ENCODE data around the gene SEMA6A. TPM values are rescaled to one million over a fixed set of nuclear protein-coding genes. Genes with fewer than 3 reads are reported as not detected.

Gene SEMA6A
- polyA plus RNA-seq, 1 donor (not counting 4 experiments of a cell fraction or from before 2014, with no cell fraction given), result 0.68 TPM

DNA sequence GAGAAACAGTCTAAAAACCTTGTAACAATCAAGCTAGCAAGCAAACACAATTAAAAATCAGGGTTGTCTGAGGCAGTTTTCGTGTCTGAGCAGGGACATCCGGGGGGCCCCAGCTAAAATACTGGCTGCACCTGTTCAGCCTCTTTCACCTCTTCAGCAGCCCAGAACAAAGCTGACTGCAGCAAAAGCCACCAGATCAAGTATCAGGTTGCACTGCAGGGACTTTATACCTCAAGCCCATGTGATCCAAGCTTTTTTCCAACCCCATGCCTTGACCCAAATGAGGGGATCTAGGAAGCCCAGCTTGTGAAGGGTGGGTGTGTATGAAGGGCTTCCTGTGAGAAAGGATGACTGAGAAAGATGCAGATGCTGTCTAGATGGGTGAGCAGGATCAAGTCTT is 133.4 kb downstream of the SEMA6A start:
- no peaks in the 10 kb centered on the region for H3K79me2 ChIP-seq (ENCODE audit: control insufficient read depth, insufficient read depth, low read length)
- H3K4me1 ChIP-seq (ENCODE audit: control insufficient read depth, extremely low read depth, insufficient read depth, low read length), result no peaks in the 10 kb centered on the region
- no peak for DNase-seq (ENCODE audit: low read depth, low spot score)
- H3K4me2 ChIP-seq (ENCODE audit: control insufficient read depth, extremely low read depth, insufficient read depth, low read depth, low read length), result no peak overlapping the region
- TF ChIP-seq, protein P1, sequence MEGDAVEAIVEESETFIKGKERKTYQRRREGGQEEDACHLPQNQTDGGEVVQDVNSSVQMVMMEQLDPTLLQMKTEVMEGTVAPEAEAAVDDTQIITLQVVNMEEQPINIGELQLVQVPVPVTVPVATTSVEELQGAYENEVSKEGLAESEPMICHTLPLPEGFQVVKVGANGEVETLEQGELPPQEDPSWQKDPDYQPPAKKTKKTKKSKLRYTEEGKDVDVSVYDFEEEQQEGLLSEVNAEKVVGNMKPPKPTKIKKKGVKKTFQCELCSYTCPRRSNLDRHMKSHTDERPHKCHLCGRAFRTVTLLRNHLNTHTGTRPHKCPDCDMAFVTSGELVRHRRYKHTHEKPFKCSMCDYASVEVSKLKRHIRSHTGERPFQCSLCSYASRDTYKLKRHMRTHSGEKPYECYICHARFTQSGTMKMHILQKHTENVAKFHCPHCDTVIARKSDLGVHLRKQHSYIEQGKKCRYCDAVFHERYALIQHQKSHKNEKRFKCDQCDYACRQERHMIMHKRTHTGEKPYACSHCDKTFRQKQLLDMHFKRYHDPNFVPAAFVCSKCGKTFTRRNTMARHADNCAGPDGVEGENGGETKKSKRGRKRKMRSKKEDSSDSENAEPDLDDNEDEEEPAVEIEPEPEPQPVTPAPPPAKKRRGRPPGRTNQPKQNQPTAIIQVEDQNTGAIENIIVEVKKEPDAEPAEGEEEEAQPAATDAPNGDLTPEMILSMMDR (optimal IDR thresholded peaks at IDR 0.05 in 1 of 3, IDR thresholded peaks at IDR 0.05 in 1 of 3, conservative IDR thresholded peaks at IDR 0.05 in 1 of 3; ENCODE audit: extremely low read depth in 1 of 3, insufficient read depth in 2 of 3, low read length in 3 of 3), result no peak
- TF ChIP-seq EZH2 (IDR thresholded peaks at IDR 0.05; ENCODE audit: low read length), result no peak
- FAIRE-seq, result no peak
- H3K27me3 ChIP-seq (ENCODE audit: control insufficient read depth, extremely low read depth, insufficient read depth, low read length), result no peaks in the 10 kb centered on the region
- no peak overlapping the region for H2AFZ ChIP-seq (ENCODE audit: control insufficient read depth, low read length)
- H3K9ac ChIP-seq (ENCODE audit: control insufficient read depth, extremely low read depth, insufficient read depth, low read length), result no peak overlapping the region
- H3K36me3 ChIP-seq (ENCODE audit: control insufficient read depth in 2 of 2, extremely low read depth in 1 of 2, insufficient read depth in 2 of 2, low read length in 2 of 2), result no peaks in the 10 kb centered on the region
- H4K20me1 ChIP-seq (ENCODE audit: control insufficient read depth, extremely low read depth, insufficient read depth, low read length), result no peaks in the 10 kb centered on the region
- no peak overlapping the region for H3K4me3 ChIP-seq (ENCODE audit: control insufficient read depth in 2 of 3, extremely low read depth in 1 of 3, insufficient read depth in 2 of 3, low read depth in 1 of 3, low read length in 3 of 3)
- no peaks in the 10 kb centered on the region for H3K9me1 ChIP-seq (ENCODE audit: control insufficient read depth, extremely low read depth, insufficient read depth, low read length)
- dilution Hi-C loops (cut with MboI; ENCODE audit: extremely low pct_ligation_motif_present, low sequenced_read_pairs), result no loop called here
- no peak overlapping the region for H3K27ac ChIP-seq (ENCODE audit: control insufficient read depth, insufficient read depth, low read length)
- no peaks in the 10 kb centered on the region for H3K9me3 ChIP-seq (ENCODE audit: control insufficient read depth, low read depth, low read length)

- H4K20me1 ChIP-seq (ENCODE audit: control insufficient read depth, extremely low read depth, insufficient read depth, low read length), result no peaks in the 10 kb centered on the region
- H3K9me1 ChIP-seq (ENCODE audit: control insufficient read depth, extremely low read depth, insufficient read depth, low read length), result no peaks in the 10 kb centered on the region
- no peaks in the 10 kb centered on the region for H3K27me3 ChIP-seq (ENCODE audit: control insufficient read depth, extremely low read depth, insufficient read depth, low read length)
- no peaks in the 10 kb centered on the region for H3K9me3 ChIP-seq (ENCODE audit: control insufficient read depth, low read depth, low read length)
- no peak overlapping the region for H3K4me3 ChIP-seq (ENCODE audit: control insufficient read depth in 2 of 3, extremely low read depth in 1 of 3, insufficient read depth in 2 of 3, low read depth in 1 of 3, low read length in 3 of 3)
- no peak for DNase-seq (ENCODE audit: low read depth, low spot score)
- no peaks in the 10 kb centered on the region for H3K4me1 ChIP-seq (ENCODE audit: control insufficient read depth, extremely low read depth, insufficient read depth, low read length)
- H3K27ac ChIP-seq (ENCODE audit: control insufficient read depth, insufficient read depth, low read length), result no peak overlapping the region
- dilution Hi-C loops (cut with MboI; ENCODE audit: extremely low pct_ligation_motif_present, low sequenced_read_pairs), result no loop called here
- H3K36me3 ChIP-seq (ENCODE audit: control insufficient read depth in 2 of 2, extremely low read depth in 1 of 2, insufficient read depth in 2 of 2, low read length in 2 of 2), result no peaks in the 10 kb centered on the region
- no peak overlapping the region for H3K4me2 ChIP-seq (ENCODE audit: control insufficient read depth, extremely low read depth, insufficient read depth, low read depth, low read length)
- H3K9ac ChIP-seq (ENCODE audit: control insufficient read depth, extremely low read depth, insufficient read depth, low read length), result no peak overlapping the region
- TF ChIP-seq, protein P1 (optimal IDR thresholded peaks at IDR 0.05 in 1 of 3, IDR thresholded peaks at IDR 0.05 in 1 of 3, conservative IDR thresholded peaks at IDR 0.05 in 1 of 3; ENCODE audit: extremely low read depth in 1 of 3, insufficient read depth in 2 of 3, low read length in 3 of 3), result no peak
- TF ChIP-seq EZH2 (IDR thresholded peaks at IDR 0.05; ENCODE audit: low read length), result no peak
- H2AFZ ChIP-seq (ENCODE audit: control insufficient read depth, low read length), result no peak overlapping the region
- FAIRE-seq, result no peak
- H3K79me2 ChIP-seq (ENCODE audit: control insufficient read depth, insufficient read depth, low read length), result no peaks in the 10 kb centered on the region
Observed at GRCh38 chr5:116440457-116441001, 134.1 kb downstream of the SEMA6A start.
